Astrocyte (in vitro differentiated cells and primary cell): ENCODE measurements around the gene HLA-DQB1.

Experiments used
- CTCF ChIP-seq: IDR thresholded peaks from 2 replicates; pipeline ENCODE4 v1.5.1; 2011; ENCODE audit warnings: low read depth, mild to moderate bottlenecking, inconsistent platforms, low read length, moderate library complexity; ENCODE audit not compliant: insufficient read depth
- EZH2 ChIP-seq: IDR thresholded peaks from 2 replicates; pipeline ENCODE4 v1.6.1; 2012; ENCODE audit warnings: mild to moderate bottlenecking, low read length, inconsistent platforms; ENCODE audit not compliant: insufficient read depth

DNA sequence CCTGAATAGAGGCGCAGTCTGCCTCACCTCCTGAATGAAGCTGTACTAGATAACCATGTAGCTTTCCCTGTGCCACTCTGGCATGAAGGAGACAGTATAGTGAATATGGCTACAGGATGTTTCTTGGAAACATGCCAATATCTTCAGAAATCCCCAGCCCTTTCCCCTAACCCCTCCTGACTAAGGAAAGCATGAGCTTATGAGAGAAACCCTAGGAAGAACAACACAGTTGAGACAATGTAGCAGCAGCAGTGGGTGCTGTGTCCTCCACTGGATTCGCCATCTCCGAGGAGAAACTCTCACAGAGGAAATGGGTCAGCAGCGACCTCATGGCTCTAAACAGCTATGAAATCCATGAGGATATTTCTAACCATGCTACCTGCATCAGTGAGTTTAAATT is 22.6 kb downstream of the HLA-DQB1 start:
- TF ChIP-seq EZH2 (no peak), CTCF (no peak)
